ENCODE data around the gene A4GALT. TPM values are rescaled to one million over a fixed set of nuclear protein-coding genes. Genes with fewer than 3 reads are reported as not detected.
A peak's percentile ranks its signal among the peaks of the same experiment; 100 is the strongest.

A4GALT gene
- total RNA-seq, 1 donor from 2014 or later = 2.6 TPM

- Histone ChIP-seq H4K20me1 (ENCODE audit: low read depth) (peaks cover 51% of the 10 kb centered on the region), H3K9me3 (ENCODE audit: low read depth) (no peaks in the 10 kb centered on the region), H3K27me3 (no peaks in the 10 kb centered on the region), H2AFZ (replicated peaks) (no peak overlapping the region), H3K4me3 (no peak overlapping the region), H3K27ac (peak overlapping the region; percentile 72), H3K4me1 (peaks cover 10% of the 10 kb centered on the region), H3F3A (ENCODE audit: low read depth) (no peaks in the 10 kb centered on the region), H3K79me2 (ENCODE audit: low read depth) (peaks cover 79% of the 10 kb centered on the region), H3K4me2 (peak overlapping the region; percentile 33), H3K36me3 (no peaks in the 10 kb centered on the region), H3K9ac (no peak overlapping the region)
- DNase-seq (ENCODE audit: low spot score) = peak; percentile 31
- Mint-ChIP-seq H3K27ac (no peak overlapping the region), H3K36me3 (peaks cover 3% of the 10 kb centered on the region), H3K27me3 (ENCODE audit: insufficient read depth, low read depth) (peaks cover 3% of the 10 kb centered on the region), H3K9me3 (no peaks in the 10 kb centered on the region), H3K4me1 (peaks cover 12% of the 10 kb centered on the region), H3K4me3 (no peak overlapping the region)
- TF ChIP-seq EZH2 (IDR thresholded peaks at IDR 0.05) (no peak), EZH2phosphoT487 (IDR thresholded peaks at IDR 0.05) (no peak), CTCF (IDR thresholded peaks at IDR 0.05) (no peak)
Measured at GRCh38 chr22:42642806-42643633, 77.7 kb downstream of the A4GALT start.

Small RNA genes lying within 50 kb of the gene (small RNA-seq; reads per million reads assigned to genes)
- gene RF00019 = not detected

Other genes with a start within 250 kb of the A4GALT start
- gene RRP7A, start 201.1 kb downstream of the A4GALT start, total RNA-seq (ENCODE audit: low replicate concordance) = 15.2 and 31.9 TPM in 2 replicates
- 0.99 TPM in 1 of 2 replicates, not detected in the other for gene SERHL2, start 166.9 kb downstream of the A4GALT start, total RNA-seq (ENCODE audit: low replicate concordance)
- gene POLDIP3, start 106.0 kb downstream of the A4GALT start, total RNA-seq (ENCODE audit: low replicate concordance) = 37.8 and 67.2 TPM in 2 replicates
- gene ATP5MGL, start 80.3 kb downstream of the A4GALT start, total RNA-seq (ENCODE audit: low replicate concordance) = 0.34 TPM in 1 of 2 replicates, not detected in the other
- 21.6 and 61.5 TPM in 2 replicates for gene CYB5R3, start 71.5 kb downstream of the A4GALT start, total RNA-seq (ENCODE audit: low replicate concordance)
- gene ARFGAP3, start 136.4 kb upstream of the A4GALT start, total RNA-seq (ENCODE audit: low replicate concordance) = 41.3 and 53.9 TPM in 2 replicates